Measurements from ENCODE around the gene KLF11. TPM values are rescaled to one million over a fixed set of nuclear protein-coding genes. Genes with fewer than 3 reads are reported as not detected.

The KLF11 gene
- total and polyA plus RNA-seq, 2 of the 8 experiments (the other 6 are each of a cell fraction or from before 2014, with no cell fraction given), result 6.4 to 10.1 TPM

DNA sequence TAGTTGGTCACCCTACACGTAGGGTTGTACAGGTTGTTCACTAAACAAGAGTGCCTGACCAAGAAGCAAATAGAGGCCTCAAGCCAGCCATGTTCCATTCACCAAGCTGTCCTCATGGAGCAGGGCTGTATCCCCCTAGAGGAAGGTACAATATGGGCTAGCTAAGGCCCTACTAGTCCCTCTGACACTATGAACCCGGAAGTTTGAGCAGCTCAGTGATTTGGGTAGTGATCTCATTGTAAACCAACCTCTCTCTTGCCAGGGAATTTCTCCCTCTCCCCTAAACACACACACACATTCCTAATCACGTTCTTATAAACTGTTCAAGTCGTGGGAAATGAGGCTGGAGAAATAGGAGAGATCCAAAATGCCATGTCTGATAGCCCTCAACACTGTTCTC, 43.6 kb downstream of the KLF11 start:
- TF ChIP-seq GTF2F1 (IDR thresholded peaks at IDR 0.05; ENCODE audit: borderline replicate concordance, low read depth, low read length) (no peak), ASH2L (IDR thresholded peaks at IDR 0.05; ENCODE audit: low read length) (no peak), SIX5 (IDR thresholded peaks at IDR 0.05; ENCODE audit: low read depth, low read length) (no peak), CTBP2 (IDR thresholded peaks at IDR 0.05; ENCODE audit: borderline replicate concordance, insufficient read depth, insufficient read length, low read length) (no peak)
- Histone ChIP-seq H4K5ac (ENCODE audit: insufficient read length, low read depth, low read length) (no peak overlapping the region), H4K8ac (ENCODE audit: extremely low read depth, insufficient read depth, low read length) (no peak overlapping the region), H3K14ac (ENCODE audit: insufficient read length) (no peak overlapping the region), H2BK5ac (ENCODE audit: low read depth, low read length) (no peak overlapping the region), H3K79me1 (ENCODE audit: low read depth, low read length) (no peaks in the 10 kb centered on the region), H3K36me3 (ENCODE audit: control insufficient read depth in 2 of 4, insufficient read depth in 4 of 4, low read length in 3 of 4) (no peaks in the 10 kb centered on the region), H3K9ac (replicated peaks in 1 of 4; ENCODE audit: extremely low read depth in 1 of 4, low read depth in 3 of 4, low read length in 3 of 4) (no peak overlapping the region), H3K4ac (replicated peaks; ENCODE audit: insufficient read length, low read depth, low read length) (no peak overlapping the region), H2AFZ (ENCODE audit: low read length) (no peak overlapping the region), H2BK120ac (replicated peaks; ENCODE audit: low read depth, low read length) (no peak overlapping the region), H3K27ac (ENCODE audit: low read depth, low read length) (no peak overlapping the region), H4K91ac (replicated peaks; ENCODE audit: insufficient read length, low read length) (no peak overlapping the region), H2AK5ac (ENCODE audit: low read depth, low read length) (no peak overlapping the region), H2BK20ac (ENCODE audit: low read length) (no peak overlapping the region), H3K56ac (replicated peaks; ENCODE audit: insufficient read length, low read depth, low read length) (no peak overlapping the region), H3K18ac (ENCODE audit: extremely low read depth, low read length) (no peak overlapping the region), H3K4me1 (replicated peaks in 1 of 4; ENCODE audit: control insufficient read depth in 3 of 4, insufficient read depth in 4 of 4, low read length in 3 of 4) (no peaks in the 10 kb centered on the region), H3K23ac (ENCODE audit: insufficient read length) (no peak overlapping the region), H3K4me3 (ENCODE audit: extremely low read depth in 1 of 4, insufficient read depth in 2 of 4, low read depth in 3 of 4, low read length in 4 of 4) (no peak overlapping the region), H3K79me2 (ENCODE audit: control insufficient read depth in 1 of 2, insufficient read depth in 2 of 2, low read length in 2 of 2) (no peaks in the 10 kb centered on the region), H2BK15ac (ENCODE audit: low read length) (no peak overlapping the region), H3K9me3 (ENCODE audit: insufficient read depth in 2 of 2, low read depth in 1 of 2, low read length in 1 of 2) (no peaks in the 10 kb centered on the region), H2BK12ac (ENCODE audit: low read depth, low read length) (no peak overlapping the region), H4K20me1 (replicated peaks in 1 of 2; ENCODE audit: control insufficient read depth in 1 of 2, insufficient read depth in 2 of 2, low read length in 2 of 2) (no peaks in the 10 kb centered on the region), H3K23me2 (ENCODE audit: low read depth, low read length) (no peaks in the 10 kb centered on the region), H3K4me2 (ENCODE audit: insufficient read depth in 1 of 2, low read depth in 2 of 2, low read length in 2 of 2) (no peak overlapping the region), H3K27me3 (replicated peaks in 1 of 4; ENCODE audit: control insufficient read depth in 3 of 4, extremely low read depth in 1 of 4, insufficient read depth in 3 of 4, low read length in 3 of 4) (no peaks in the 10 kb centered on the region; a peak in 1 of 7 replicates)
- 89% methylated on average over 4 of the region's 4 CpGs; no CpG with 5 or more reads in 1 of the 2 experiments for WGBS, 2 experiments (ENCODE audit: extremely low coverage in 1 of 2, insufficient coverage in 1 of 2, insufficient read length in 1 of 2, insufficient replicate concordance in 2 of 2, low coverage in 1 of 2, low lambda C conversion rate in 2 of 2, missing lambda C conversion rate in 1 of 2)
- DNase-seq (ENCODE audit: low read depth in 1 of 2, low spot score in 2 of 2) (no peak), FAIRE-seq (no peak)
- ChIA-PET POLR2A (ENCODE audit: partially characterized antibody) (interaction anchor here (0.7 to 1.3 kb wide), 2 partner anchors 8 to 665 kb away, joined by 3 read pairs; no protein-coding TSS in a partner anchor), CTCF (ENCODE audit: partially characterized antibody) (interaction anchor here (0.8 to 24.1 kb wide), 5 partner anchors 10 to 103 kb away, joined by 3 to 429 read pairs (median 4); partner anchors contain the start of genes CYS1 and RRM2)
